DOHH2 (cell line): Measurements from ENCODE around the gene CD99.

Experiments used
- EZH2phosphoT487 ChIP-seq: fragments of 200-600 bp; sonication (generic); IDR thresholded peaks from 2 replicates; pipeline ENCODE4 v1.6.1; 2017; ENCODE audit warnings: borderline replicate concordance, mild to moderate bottlenecking, antibody characterized with exemption, low read length, moderate library complexity, mixed read lengths
- TF ChIP-seq, protein P1 (sequence below): fragments of 200-600 bp; sonication (generic); IDR thresholded peaks from one replicate; pipeline ENCODE4 v1.5.1; 2014; ENCODE audit warnings: antibody characterized with exemption, mild to moderate bottlenecking, low read depth, low read length; ENCODE audit not compliant: poor library complexity, severe bottlenecking

DNA sequence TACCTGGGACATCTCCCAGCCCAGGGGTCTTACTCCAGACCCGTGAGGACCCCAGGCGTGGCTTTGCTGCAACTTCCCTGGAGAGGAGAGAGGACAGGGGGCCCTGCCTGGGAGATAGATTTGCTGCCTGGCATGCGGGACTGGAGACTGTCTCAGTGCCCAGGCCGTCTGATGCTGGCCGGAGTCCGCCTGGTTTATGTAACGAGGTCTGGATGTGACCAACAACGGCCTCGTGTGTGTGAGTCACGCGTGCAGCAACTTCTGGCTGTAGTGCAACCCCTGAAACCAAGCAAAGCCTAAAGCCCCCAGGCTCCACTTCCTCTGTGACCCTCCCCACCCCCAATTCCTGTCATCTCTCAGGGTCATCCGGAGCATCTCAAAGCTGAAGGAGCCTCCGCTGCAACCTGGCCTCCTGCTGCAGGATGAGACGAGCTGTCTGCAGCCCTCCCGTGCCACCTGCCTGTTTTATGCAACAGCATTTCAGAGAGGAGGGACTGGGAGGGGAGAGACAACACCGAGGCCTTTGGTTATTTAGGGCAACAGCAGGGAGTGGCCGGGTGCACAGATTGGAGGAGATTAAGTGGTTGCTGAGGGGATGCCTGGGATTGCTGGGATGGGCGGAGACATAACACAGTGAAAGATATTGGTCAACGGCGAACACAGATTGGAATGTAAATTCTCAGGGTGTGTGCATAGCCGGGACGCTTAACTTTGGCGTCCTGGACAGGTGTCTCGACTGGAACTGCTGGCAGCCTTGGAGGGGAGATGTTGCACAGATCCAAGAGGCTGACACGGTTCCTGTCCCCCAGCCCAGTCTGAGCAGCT, 76.7 kb downstream of the CD99 start:
- TF ChIP-seq, protein P1, sequence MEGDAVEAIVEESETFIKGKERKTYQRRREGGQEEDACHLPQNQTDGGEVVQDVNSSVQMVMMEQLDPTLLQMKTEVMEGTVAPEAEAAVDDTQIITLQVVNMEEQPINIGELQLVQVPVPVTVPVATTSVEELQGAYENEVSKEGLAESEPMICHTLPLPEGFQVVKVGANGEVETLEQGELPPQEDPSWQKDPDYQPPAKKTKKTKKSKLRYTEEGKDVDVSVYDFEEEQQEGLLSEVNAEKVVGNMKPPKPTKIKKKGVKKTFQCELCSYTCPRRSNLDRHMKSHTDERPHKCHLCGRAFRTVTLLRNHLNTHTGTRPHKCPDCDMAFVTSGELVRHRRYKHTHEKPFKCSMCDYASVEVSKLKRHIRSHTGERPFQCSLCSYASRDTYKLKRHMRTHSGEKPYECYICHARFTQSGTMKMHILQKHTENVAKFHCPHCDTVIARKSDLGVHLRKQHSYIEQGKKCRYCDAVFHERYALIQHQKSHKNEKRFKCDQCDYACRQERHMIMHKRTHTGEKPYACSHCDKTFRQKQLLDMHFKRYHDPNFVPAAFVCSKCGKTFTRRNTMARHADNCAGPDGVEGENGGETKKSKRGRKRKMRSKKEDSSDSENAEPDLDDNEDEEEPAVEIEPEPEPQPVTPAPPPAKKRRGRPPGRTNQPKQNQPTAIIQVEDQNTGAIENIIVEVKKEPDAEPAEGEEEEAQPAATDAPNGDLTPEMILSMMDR: no peak
- no peak for TF ChIP-seq EZH2phosphoT487
